Measurements from ENCODE around the gene ZNF678. TPM values are rescaled to one million over a fixed set of nuclear protein-coding genes. Genes with fewer than 3 reads are reported as not detected.

The ZNF678 gene
- total and polyA plus RNA-seq, 9 of the 15 experiments (the other 6 are each of a cell fraction or from before 2014, with no cell fraction given) = 3.0 to 16.8 (median 8.0) TPM

- peak; percentile 73 for TF ChIP-seq ETV1 (tag; conservative IDR thresholded peaks at IDR 0.05; ENCODE audit: low read depth)
- no peak for TF ChIP-seq CGGBP1 (CRISPR knock-in tag; IDR thresholded peaks at IDR 0.05)
- TF ChIP-seq NFYB (IDR thresholded peaks at IDR 0.05; ENCODE audit: extremely low read depth, insufficient read length) = peak; percentile 91
- TF ChIP-seq NBN (IDR thresholded peaks at IDR 0.05; ENCODE audit: low read depth) = peak; percentile 67; the same call in 1 of the 2 replicates
- 0 out of 4 replicates have a peak, but pooled peaks of 1 of the 2 experiments have one; percentile 36 for TF ChIP-seq ARNT (IDR thresholded peaks at IDR 0.05)
- peak; percentile 18 for TF ChIP-seq SMARCB1 (IDR thresholded peaks at IDR 0.05; ENCODE audit: insufficient read length, low read depth)
- peak; percentile 86 for TF ChIP-seq POLR2A (conservative IDR thresholded peaks at IDR 0.05)
- TF ChIP-seq SMARCA4 (IDR thresholded peaks at IDR 0.05) = peak; percentile 92
These were observed at the start of gene ZNF678 (continued) for GRCh38 chr1:227563324-227564201.

GRCh38 chr1:227518876-227519275 is 44.5 kb upstream of the ZNF678 start:
- Histone ChIP-seq H3K4me2 (ENCODE audit: insufficient read depth, low read length) (no peak overlapping the region; the same call in 1 of the 2 replicates), H3K79me2 (ENCODE audit: control insufficient read depth, insufficient read depth, low read length) (no peaks in the 10 kb centered on the region), H3K27ac (ENCODE audit: extremely low read depth, low read depth, low read length) (no peak overlapping the region), H2AFZ (ENCODE audit: low read depth, low read length) (peak overlapping the region; percentile 60; the same call in 1 of the 2 replicates), H3K36me3 (ENCODE audit: control insufficient read depth, insufficient read depth, low read length) (no peaks in the 10 kb centered on the region), H3K9me1 (ENCODE audit: control insufficient read depth, insufficient read depth, low read length) (no peaks in the 10 kb centered on the region), H3K9me3 (replicated peaks; ENCODE audit: control insufficient read depth, insufficient read depth, low read depth, low read length) (no peaks in the 10 kb centered on the region), H3K27me3 (ENCODE audit: control insufficient read depth in 2 of 2, insufficient read depth in 2 of 2, low read length in 2 of 2) (peaks cover 0 to 7% of the 10 kb centered on the region in 2 experiments; a peak in 1 of 5 replicates), H4K20me1 (replicated peaks; ENCODE audit: control insufficient read depth, insufficient read depth, low read length) (no peaks in the 10 kb centered on the region), H3K4me3 (no peak overlapping the region), H3K4me1 (replicated peaks in 1 of 2; ENCODE audit: control insufficient read depth in 2 of 2, insufficient read depth in 2 of 2, low read length in 2 of 2) (no peaks in the 10 kb centered on the region; a peak in 2 of 5 replicates), H3K9ac (ENCODE audit: insufficient read depth in 1 of 2, low read depth in 2 of 2, low read length in 2 of 2) (no peak overlapping the region)
- 1% methylated on average over 4 of the region's 4 CpGs for WGBS (ENCODE audit: insufficient coverage, low coverage, missing lambda C conversion rate)
- no TSS peak for BruUV-seq (replicated peaks)
- ChIA-PET CTCF (ENCODE audit: low intra/inter-chr PET ratio) (no interaction called here), POLR2A (interaction anchor here (0.6 to 0.7 kb wide), 2 partner anchors 24 to 45 kb away, joined by 3 to 4 read pairs; partner anchors contain the start of gene ZNF678)
- ATAC-seq (no peak), FAIRE-seq (no peak), DNase-seq (ENCODE audit: extremely low read depth in 1 of 4, low spot score in 3 of 4) (no peak)
- intact Hi-C loops (cut with micrococcal nuclease) (no loop called here), in situ Hi-C loops (cut with MboI) (no loop called here)
- TF ChIP-seq C11orf30 (IDR thresholded peaks at IDR 0.05; ENCODE audit: low read depth) (no peak), MYBL2 (IDR thresholded peaks at IDR 0.05; ENCODE audit: low read depth) (no peak), MYBL2 (CRISPR knock-in tag; IDR thresholded peaks at IDR 0.05; ENCODE audit: borderline replicate concordance) (no peak), ZNF263 (CRISPR knock-in tag; IDR thresholded peaks at IDR 0.05; ENCODE audit: borderline replicate concordance) (no peak), SIN3A (IDR thresholded peaks at IDR 0.05; ENCODE audit: borderline replicate concordance in 2 of 2, control insufficient read depth in 1 of 2, low read depth in 2 of 2, low read length in 2 of 2) (no peak), ZNF316 (IDR thresholded peaks at IDR 0.05) (no peak), ZNF282 (CRISPR knock-in tag; IDR thresholded peaks at IDR 0.05) (no peak), ZNF449 (CRISPR knock-in tag; IDR thresholded peaks at IDR 0.05) (no peak), RBM15 (IDR thresholded peaks at IDR 0.05; ENCODE audit: insufficient read depth, low read length) (no peak), RBFOX2 (IDR thresholded peaks at IDR 0.05; ENCODE audit: low read depth, low read length) (no peak)

Measured in K562 (cell line).